Activated CD4-positive, CD25-positive, alpha-beta regulatory T cell treated with anti-CD3 and anti-CD28 coated beads, Interleukin-2, amount 50 U/mL, for 72 hours (primary cell): ENCODE data around the gene HLA-C.
"Not testable (repeated sequence)": the region's sequence is repeated elsewhere in the genome, so short reads cannot be mapped to it uniquely, and the experiment has no call there.

Source experiments
- DNase-seq: peaks from one replicate; pipeline ENCODE4 v3.0.0; 2021

HLA-C gene

GRCh38 chr6:31268836-31269235 lies 3.1 kb downstream of the HLA-C start:
- no peak for DNase-seq

GRCh38 chr6:31268369-31268765 lies 3.5 kb downstream of the HLA-C start:
- DNase-seq, result no peak

GRCh38 chr6:31267651-31268368 lies 4.1 kb downstream of the HLA-C start:
- DNase-seq, result no peak

GRCh38 chr6:31266567-31267360 lies 5.1 kb downstream of the HLA-C start:
- DNase-seq, result no peak

GRCh38 chr6:31265926-31266325 lies 6.0 kb downstream of the HLA-C start:
- no peak for DNase-seq

DNA sequence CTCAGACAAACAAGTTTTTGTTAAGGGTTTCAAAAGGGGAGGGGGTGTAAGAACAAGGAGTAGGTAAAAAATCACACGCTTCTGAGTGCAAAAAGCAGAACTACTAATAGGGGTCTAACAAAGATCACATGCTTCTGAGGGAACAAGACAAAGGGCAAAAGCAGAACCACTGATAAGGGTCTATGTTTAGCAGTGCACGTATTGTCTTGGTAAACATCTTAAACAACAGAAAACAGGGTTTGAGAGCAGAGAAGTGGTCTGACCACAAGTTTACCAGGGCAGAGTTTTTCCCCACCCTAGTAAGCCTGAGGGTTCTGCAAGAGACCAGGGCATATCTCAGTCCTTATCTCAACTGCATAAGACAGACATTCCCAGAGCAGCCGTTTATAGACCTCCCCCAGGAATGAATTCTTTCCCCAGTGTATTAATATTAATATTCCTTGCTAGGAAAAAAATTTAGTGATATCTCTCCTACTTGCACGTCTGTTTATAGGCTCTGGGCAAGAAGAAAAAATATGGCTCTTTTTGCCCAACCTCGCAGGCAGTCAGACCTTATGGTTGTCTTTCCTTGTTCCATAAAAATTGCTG lies 8.5 kb downstream of the HLA-C start:
- not testable (repeated sequence) for DNase-seq

DNA sequence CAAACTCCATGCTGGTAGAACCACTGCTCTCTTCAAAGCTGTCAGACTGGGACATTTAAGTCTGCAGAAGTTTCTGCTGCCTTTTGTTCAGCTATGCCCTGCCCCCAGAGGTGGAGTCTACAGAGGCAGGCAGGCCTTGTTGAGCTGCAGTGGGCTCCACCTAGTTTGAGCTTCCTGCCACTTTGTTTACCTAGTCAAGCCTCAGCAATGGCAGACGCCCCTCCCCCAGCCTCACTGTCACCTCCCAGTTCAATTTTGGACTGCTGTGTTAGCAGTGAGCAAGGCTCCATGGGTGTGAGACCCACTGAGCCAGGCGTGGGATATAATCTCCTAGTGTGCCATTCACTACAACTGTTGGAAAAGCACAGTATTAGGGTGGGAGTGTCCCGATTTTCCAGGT lies 11.9 kb downstream of the HLA-C start:
- DNase-seq, result not testable (repeated sequence)

DNA sequence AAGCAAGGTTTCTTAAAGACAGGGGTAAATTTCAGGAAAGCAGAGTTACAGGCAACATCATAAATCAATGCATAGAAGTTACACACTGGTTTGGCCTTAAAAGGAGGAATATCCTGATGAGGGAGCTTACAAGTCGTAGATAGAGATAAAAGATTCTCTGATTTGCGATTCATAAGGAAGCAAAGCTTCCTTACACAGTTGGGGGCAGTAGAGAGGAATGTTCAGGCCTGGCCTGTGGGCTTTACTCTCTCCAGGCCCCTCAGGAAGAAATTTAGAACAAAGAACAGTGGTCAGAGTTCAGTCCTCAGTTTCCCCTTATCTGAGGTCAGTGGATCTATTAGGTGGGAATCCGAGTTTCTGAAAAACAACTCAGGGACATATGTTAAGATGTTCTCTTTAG lies 19.3 kb downstream of the HLA-C start:
- no peak for DNase-seq

GRCh38 chr6:31251261-31251660 lies 20.6 kb downstream of the HLA-C start:
- no peak for DNase-seq

- DNase-seq, result no peak
Observed at GRCh38 chr6:31249184-31249583, 22.7 kb downstream of the HLA-C start.

GRCh38 chr6:31247813-31248212 lies 24.1 kb downstream of the HLA-C start:
- no peak for DNase-seq

GRCh38 chr6:31246051-31246521 lies 25.8 kb downstream of the HLA-C start:
- DNase-seq, result no peak

GRCh38 chr6:31243508-31243907 lies 28.4 kb downstream of the HLA-C start:
- no peak for DNase-seq

DNA sequence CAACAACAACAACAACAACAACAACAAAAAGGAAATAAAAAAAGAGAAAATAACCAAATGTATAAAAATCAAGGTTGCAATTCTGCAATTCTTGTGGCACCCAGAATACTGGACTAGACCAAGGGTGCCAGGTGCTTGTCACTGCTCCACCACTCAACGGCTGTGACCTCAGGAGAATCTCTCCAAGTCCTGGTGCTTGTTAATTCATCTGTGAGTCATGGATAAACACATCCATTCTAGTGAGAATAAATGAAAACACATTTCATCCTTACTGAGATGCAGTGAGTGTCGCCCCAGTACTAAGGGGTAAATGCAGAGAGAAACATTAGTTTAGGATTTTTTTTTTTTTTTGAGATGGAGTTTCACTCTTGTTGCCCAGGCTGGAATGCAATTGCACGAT lies 32.0 kb downstream of the HLA-C start:
- no peak for DNase-seq

- DNase-seq, result not testable (repeated sequence)
Observed at GRCh38 chr6:31234101-31234500, 37.8 kb downstream of the HLA-C start.

DNA sequence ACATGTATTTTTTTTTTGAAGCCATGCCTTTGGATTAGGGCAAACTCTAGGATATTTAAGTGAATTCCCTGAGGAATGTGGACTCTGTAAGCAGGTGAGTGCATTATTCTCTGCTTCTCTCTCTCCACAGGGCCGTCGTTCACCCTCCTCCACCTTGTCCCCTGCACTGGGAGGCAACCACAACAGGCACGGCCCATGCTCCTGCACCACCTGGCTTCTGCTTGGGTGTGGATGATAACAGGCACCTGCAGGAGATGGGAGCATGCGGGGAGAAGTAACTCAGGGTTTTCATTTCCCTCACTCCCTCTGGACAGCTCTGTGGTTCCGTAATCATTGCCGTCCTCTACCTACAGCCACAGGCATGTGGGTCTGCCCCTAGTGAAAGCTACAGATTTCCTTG lies 43.4 kb downstream of the HLA-C start:
- DNase-seq, result no peak

DNA sequence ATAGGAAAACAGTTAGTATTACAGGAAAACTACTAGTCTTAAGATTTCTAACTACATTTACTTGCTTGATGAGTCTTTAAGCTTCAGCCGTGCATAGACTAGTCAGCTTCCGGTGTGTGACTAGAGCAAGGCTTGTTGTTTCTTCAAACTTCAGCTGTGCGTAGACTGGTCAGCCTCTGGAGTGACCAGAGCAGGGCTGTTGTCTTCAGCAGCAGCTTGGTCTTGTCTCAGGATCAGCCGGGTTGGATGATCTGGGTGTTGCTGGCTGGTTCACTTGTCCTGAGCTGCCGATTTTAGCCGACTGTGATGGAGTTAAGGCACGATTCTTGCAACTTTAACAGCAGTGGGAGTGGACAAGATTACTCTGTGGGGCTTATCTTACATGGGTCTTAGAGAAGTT lies 44.7 kb downstream of the HLA-C start:
- DNase-seq, result no peak

DNA sequence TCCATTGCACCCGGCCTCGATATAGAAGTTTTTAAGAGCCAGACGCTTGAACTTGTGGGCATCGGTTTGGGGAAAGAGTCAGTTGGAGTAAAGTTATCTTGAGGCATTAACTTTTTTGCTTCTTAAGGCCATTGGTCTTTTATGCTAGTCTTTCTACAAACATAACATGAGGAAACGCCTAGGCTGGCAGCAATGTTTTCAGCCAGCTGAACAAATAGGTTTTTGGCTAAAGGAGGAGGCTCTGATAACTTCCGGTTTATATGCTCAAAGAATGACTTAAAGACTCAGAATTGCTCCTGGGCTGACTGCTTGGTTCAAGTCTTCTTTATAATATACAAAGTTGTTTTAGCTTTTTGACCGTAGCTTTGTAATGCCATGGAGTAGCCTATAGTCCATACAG lies 46.2 kb downstream of the HLA-C start:
- DNase-seq, result no peak

DNA sequence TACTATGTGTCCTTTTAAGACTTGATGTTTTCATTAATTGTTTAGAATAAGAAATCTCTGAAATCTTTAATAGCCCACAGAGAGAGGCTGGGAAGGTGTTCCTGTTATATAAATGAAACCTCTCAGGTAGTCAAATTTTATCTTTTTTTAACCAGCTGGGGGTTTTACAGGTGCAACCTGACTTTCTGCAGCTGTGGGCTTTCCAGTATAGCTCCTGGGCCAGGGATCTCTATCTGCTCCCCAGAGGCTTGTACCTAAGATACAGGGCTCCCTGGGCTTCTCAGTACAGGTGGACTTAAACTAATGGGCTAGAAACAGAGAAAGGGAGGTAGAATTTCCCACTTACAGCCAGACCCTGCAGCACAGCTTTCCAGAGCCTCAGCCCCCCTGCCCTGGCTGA lies 49.4 kb downstream of the HLA-C start:
- no peak for DNase-seq
